GM12873 (cell line): ENCODE results near the gene NEK9.

Source experiments
- CTCF ChIP-seq: IDR thresholded peaks from 2 replicates; pipeline ENCODE4 v1.5.1; 2012; ENCODE audit warnings: low read depth, mild to moderate bottlenecking, moderate library complexity, low read length, control low read depth; ENCODE audit not compliant: insufficient read depth; ENCODE audit errors: missing control alignments

The NEK9 gene

GRCh38 chr14:75167325-75167724 is 40.5 kb upstream of the NEK9 start:
- no peak for TF ChIP-seq CTCF

GRCh38 chr14:75165586-75166391 is 38.9 kb upstream of the NEK9 start:
- TF ChIP-seq CTCF = no peak

GRCh38 chr14:75164809-75165208 is 38.0 kb upstream of the NEK9 start:
- TF ChIP-seq CTCF = no peak

- TF ChIP-seq CTCF = no peak
Observed at GRCh38 chr14:75163677-75164076, 36.8 kb upstream of the NEK9 start.

- no peak for TF ChIP-seq CTCF
Observed at GRCh38 chr14:75162631-75163030, 35.8 kb upstream of the NEK9 start.

- no peak for TF ChIP-seq CTCF
Observed at GRCh38 chr14:75158843-75159614, 32.2 kb upstream of the NEK9 start.

- TF ChIP-seq CTCF = no peak
Observed at GRCh38 chr14:75156901-75157300, 30.1 kb upstream of the NEK9 start.
